Adrenal gland (tissue), 12 donors: Measurements from ENCODE around the gene CDK11A. TPM values are rescaled to one million over a fixed set of nuclear protein-coding genes. Genes with fewer than 3 reads are reported as not detected.

Source experiments
- DNase-seq, 7 donors: peaks; one replicate each; pipeline ENCODE4 v3.0.0-alpha.2; 2019 to 2020
- H3K27ac ChIP-seq, 5 donors: fragments of 200-600 bp; sonication (generic) in 4 of 5; 1 replicate in 3 of 5; 2 replicates in 2 of 5; pipeline versions ENCODE4 v1.5.1 to v1.8.0; 2016 to 2020; ENCODE audit warnings: mild to moderate bottlenecking in 1 of 5
- H3K27me3 ChIP-seq: fragments of 200-600 bp; 2 replicates; pipeline ENCODE4 v1.8.0; 2021
- H3K36me3 ChIP-seq, 2 donors: fragments of 200-600 bp; replicated peaks in 1 of 2; 1 replicate in 1 of 2; 2 replicates in 1 of 2; pipeline versions ENCODE4 v1.5.1 to v1.8.0; 2018 to 2022
- H3K4me1 ChIP-seq, 2 donors: fragments of 200-600 bp; replicated peaks in 1 of 2; 1 replicate in 1 of 2; 2 replicates in 1 of 2; pipeline versions ENCODE4 v1.5.1 to v1.8.0; 2018 to 2021
- H3K4me3 ChIP-seq, 4 donors: fragments of 200-600 bp; sonication (generic) in 3 of 4; one replicate each; pipeline ENCODE4 v1.5.1; 2016 to 2018
- H3K9me3 ChIP-seq, 3 donors: fragments of 200-600 bp; sonication (generic) in 1 of 3; replicated peaks in 1 of 3; 1 replicate in 2 of 3; 2 replicates in 1 of 3; pipeline versions ENCODE4 v1.5.1 to v1.8.0; 2016 to 2021
- CTCF ChIP-seq, 6 experiments: fragments of 450-650 bp in 4 of 6; fragments of 200-600 bp in 2 of 6; sonication (generic) in 1 of 6; IDR thresholded peaks; 1 replicate in 5 of 6; 2 replicates in 1 of 6; pipeline versions ENCODE4 v1.5.1 to v1.8.0; 2016 to 2021; ENCODE audit warnings: antibody characterized with exemption in 6 of 6, mild to moderate bottlenecking in 2 of 6, moderate library complexity in 1 of 6
- POLR2A ChIP-seq, 2 donors: fragments of 450-650 bp; IDR thresholded peaks; one replicate each; pipeline ENCODE4 v1.6.1; 2017; ENCODE audit warnings: antibody characterized with exemption in 2 of 2, mild to moderate bottlenecking in 2 of 2, moderate library complexity in 1 of 2
- WGBS, 4 donors: extraction: QIAGEN DNeasy Blood & Tissue Kit in 2 of 4; methylation state at CpG; one replicate each; pipeline versions ENCODE4 v1.1.5 to v1.1.7; 2013 to 2017; 5-methylcytosine and 5-hydroxymethylcytosine counted together
- intact Hi-C, 2 donors: fragments of 100-400 bp; cut with DNase I; formaldehyde crosslinking; loops; one replicate each; pipeline versions ENCODE4 v1.14.1 to v1.15.0; 2022 to 2023
- polyA plus RNA-seq, 3 donors: library from polyadenylated mRNA; stranded (reverse); fragments of 200-250 nt in 2 of 3; fragments of 350-450 nt in 1 of 3; fragmentation: Illumina TruSeq in 1 of 3; extraction: RNeasy Lipid Tissue Mini Kit (QIAGEN cat#74804) in 1 of 3; gene quantifications; one replicate each; pipeline ENCODE4 v1.2.3, GENCODE V29; 2013 to 2014
- total RNA-seq, 9 donors: library from RNA; depleted of rRNA in 4 of 9; stranded (reverse); fragments of >200 nt in 4 of 9; fragments of 120-200 nt in 1 of 9; fragmentation: NEBNext Ultra II Directional in 1 of 9; extraction: Animal tissue kit (Norgen Biotek cat#: 25700) in 1 of 9; gene quantifications; one replicate each; pipeline versions ENCODE4 v1.1.0 to v1.2.4, GENCODE V29; 2013 to 2023
- donor health status: healthy with polysubstance abuse.
- donor health status: Bipolar disorder and iron deficiency.
- donor health status: DM: yes; HTN: yes; CAD: no.
- donor health status: DM: no; HTN: no; CAD: no.
- donor health status: DM: no; HTN: no; CAD: no.
- donor health status: DM: yes; HTN: yes; CAD: no.

CDK11A gene
- total and polyA plus RNA-seq, 12 donors, result 2.1 to 302 (median 25.7) TPM

GRCh38 chr1:1770102-1770501 lies 45.9 kb upstream of the CDK11A start:
- peaks cover 8 to 15% of the 10 kb centered on the region in 2 donors for H3K4me1 ChIP-seq
- DNase-seq, result no peak
- intact Hi-C loops, result no loop called here
- no peaks in the 10 kb centered on the region for H3K27me3 ChIP-seq
- no peak overlapping the region for H3K4me3 ChIP-seq
- WGBS, 4 donors, result 96 to 100% (median 98%) methylated on average over 3 of the region's 3 CpGs
- peaks cover 0 to 17% of the 10 kb centered on the region in 2 donors for H3K36me3 ChIP-seq
- no peak overlapping the region for H3K27ac ChIP-seq
- TF ChIP-seq POLR2A (IDR thresholded peaks at IDR 0.05) (no peak), CTCF (IDR thresholded peaks at IDR 0.05) (no peak)
- peaks cover 0 to 6% (median 0%) of the 10 kb centered on the region in 3 donors for H3K9me3 ChIP-seq

GRCh38 chr1:1768249-1768992 lies 44.3 kb upstream of the CDK11A start:
- H3K27ac ChIP-seq, result no peak overlapping the region
- intact Hi-C loops, result no loop called here
- 81 to 82% (median 82%) methylated on average over 7 of the region's 7 CpGs for WGBS, 4 donors

GRCh38 chr1:1764876-1765470 lies 40.8 kb upstream of the CDK11A start:
- peaks cover 0 to 48% of the 10 kb centered on the region in 2 donors for H3K36me3 ChIP-seq
- peaks cover 16 to 23% of the 10 kb centered on the region in 2 donors for H3K4me1 ChIP-seq
- no peaks in the 10 kb centered on the region for H3K27me3 ChIP-seq
- DNase-seq, result peak in 2 of 7 donors; percentile 31 to 35
- TF ChIP-seq CTCF (IDR thresholded peaks at IDR 0.05) (no peak), POLR2A (IDR thresholded peaks at IDR 0.05) (no peak)
- 75 to 85% (median 81%) methylated on average over 18 to 23 of the region's 23 CpGs for WGBS, 4 donors
- peak overlapping the region in 4 of 5 donors; percentile 49 to 87 (median 63) for H3K27ac ChIP-seq
- no peak overlapping the region for H3K4me3 ChIP-seq
- intact Hi-C loops, result loop anchor here in 1 of 2 donors (5.0 kb wide), 1 partner anchor 142 kb away; no protein-coding TSS in a partner anchor
- no peaks in the 10 kb centered on the region for H3K9me3 ChIP-seq

More at GRCh38 chr1:1768249-1768992, 44.3 kb upstream of the CDK11A start:
- H3K36me3 ChIP-seq, result peaks cover 0 to 31% of the 10 kb centered on the region in 2 donors
- TF ChIP-seq POLR2A (IDR thresholded peaks at IDR 0.05), result no peak
- no peak for TF ChIP-seq CTCF (IDR thresholded peaks at IDR 0.05)
- no peak for DNase-seq
- no peak overlapping the region for H3K4me3 ChIP-seq
- H3K27me3 ChIP-seq, result no peaks in the 10 kb centered on the region
- H3K4me1 ChIP-seq, result peaks cover 16 to 23% of the 10 kb centered on the region in 2 donors
- H3K9me3 ChIP-seq, result peaks cover 0 to 6% (median 0%) of the 10 kb centered on the region in 3 donors
